OCI-LY7 (cell line): Measurements from ENCODE around the gene RNGTT. TPM values are rescaled to one million over a fixed set of nuclear protein-coding genes. Genes with fewer than 3 reads are reported as not detected.

ENCODE experiments used
- BruUV-seq: library from RNA; stranded (reverse); fragments of 400-500 nt; replicated peaks from 2 replicates; lab custom pipeline; 2021; lab: Mats Ljungman, UMichigan
- CTCF ChIA-PET: fragments of 300-600 bp; sonication (Branson Sonifier 250); formaldehyde crosslinking; loops from one replicate; lab custom pipeline; 2022; ENCODE audit warnings: antibody characterized with exemption; ENCODE audit not compliant: unreplicated experiment; lab: Charles Lee
- POLR2A ChIA-PET: fragments of 300-600 bp; sonication (Branson Sonifier 250); formaldehyde crosslinking; loops from one replicate; lab custom pipeline; 2022; ENCODE audit warnings: antibody characterized with exemption; lab: Charles Lee
- DNase-seq: peaks from one replicate; pipeline ENCODE4 v3.0.0-alpha.2; 2015; ENCODE audit warnings: low spot score
- H2AFZ ChIP-seq: fragments of 200-600 bp; sonication (generic), shearing (Covaris generic); 2 replicates; pipeline ENCODE4 v1.6.1; 2014; ENCODE audit warnings: mild to moderate bottlenecking, antibody characterized with exemption, low read length, moderate library complexity
- H3K27ac ChIP-seq: fragments of 200-600 bp; sonication (generic); 2 replicates; pipeline ENCODE4 v1.5.1; 2014; ENCODE audit warnings: mixed run types, low read depth, mild to moderate bottlenecking, moderate library complexity, low read length, inconsistent platforms; ENCODE audit not compliant: poor library complexity, severe bottlenecking
- H3K36me3 ChIP-seq: fragments of 200-600 bp; sonication (generic); 2 replicates; pipeline ENCODE4 v1.6.1; 2014; ENCODE audit warnings: mild to moderate bottlenecking, antibody characterized with exemption, low read length, moderate library complexity, mixed read lengths; ENCODE audit not compliant: insufficient read depth
- H3K4me1 ChIP-seq: fragments of 200-600 bp; sonication (generic); 2 replicates; pipeline ENCODE4 v1.5.1; 2014; ENCODE audit warnings: mild to moderate bottlenecking, low read length; ENCODE audit not compliant: insufficient read depth, poor library complexity, severe bottlenecking
- H3K4me2 ChIP-seq: fragments of 200-600 bp; sonication (generic); 2 replicates; pipeline ENCODE4 v1.6.1; 2014; ENCODE audit warnings: mild to moderate bottlenecking, low read length
- H3K4me3 ChIP-seq: fragments of 200-600 bp; sonication (generic); 2 replicates; pipeline ENCODE4 v1.5.1; 2014; ENCODE audit warnings: mild to moderate bottlenecking, low read depth, low read length; ENCODE audit not compliant: poor library complexity, severe bottlenecking
- H3K79me2 ChIP-seq: fragments of 200-600 bp; sonication (generic); 2 replicates; pipeline ENCODE4 v1.6.1; 2016; ENCODE audit warnings: low read depth, mild to moderate bottlenecking, low read length, moderate library complexity, mixed read lengths; ENCODE audit not compliant: insufficient read depth
- H3K9me2 ChIP-seq: fragments of 200-600 bp; sonication (generic); 2 replicates; pipeline ENCODE4 v1.6.1; 2016; ENCODE audit warnings: mild to moderate bottlenecking, low read length, mixed read lengths; ENCODE audit not compliant: insufficient read depth
- H3K9me3 ChIP-seq: fragments of 200-600 bp; sonication (generic); 2 replicates; pipeline ENCODE4 v1.6.1; 2014; ENCODE audit warnings: mild to moderate bottlenecking, mixed run types, low read length, mixed read lengths
- H4K20me1 ChIP-seq: fragments of 200-600 bp; sonication (generic); 2 replicates; pipeline ENCODE4 v1.6.1; 2014; ENCODE audit warnings: mild to moderate bottlenecking, antibody characterized with exemption, low read length, moderate library complexity, mixed read lengths; ENCODE audit not compliant: insufficient read depth
- EZH2phosphoT487 ChIP-seq: fragments of 200-600 bp; sonication (generic); IDR thresholded peaks from 2 replicates; pipeline ENCODE4 v1.6.1; 2018; ENCODE audit warnings: low read depth, borderline replicate concordance, mild to moderate bottlenecking, mixed run types, antibody characterized with exemption, low read length, moderate library complexity, mixed read lengths
- intact Hi-C: fragments of 100-400 bp; cut with micrococcal nuclease; formaldehyde crosslinking; loops from one replicate; pipeline ENCODE4 v1.10.0; 2022; ENCODE audit not compliant: unreplicated experiment
- total RNA-seq, 2 experiments: library from RNA; depleted of rRNA in 1 of 2; stranded (reverse); fragments of >200 nt in 1 of 2; shearing (Covaris generic) in 1 of 2; gene quantifications; 2 replicates each; pipeline ENCODE4 v1.2.3, GENCODE V29; 2014 to 2022
- TF ChIP-seq, protein P1 (sequence below): fragments of 200-600 bp; sonication (generic); conservative IDR thresholded peaks from 2 replicates; pipeline ENCODE4 v1.5.1; 2014; ENCODE audit warnings: mild to moderate bottlenecking, antibody characterized with exemption, low read length, moderate library complexity, mixed read lengths

RNGTT gene
- total RNA-seq, 2 experiments from 2014 or later, result 38.2 to 41.7 TPM

DNA sequence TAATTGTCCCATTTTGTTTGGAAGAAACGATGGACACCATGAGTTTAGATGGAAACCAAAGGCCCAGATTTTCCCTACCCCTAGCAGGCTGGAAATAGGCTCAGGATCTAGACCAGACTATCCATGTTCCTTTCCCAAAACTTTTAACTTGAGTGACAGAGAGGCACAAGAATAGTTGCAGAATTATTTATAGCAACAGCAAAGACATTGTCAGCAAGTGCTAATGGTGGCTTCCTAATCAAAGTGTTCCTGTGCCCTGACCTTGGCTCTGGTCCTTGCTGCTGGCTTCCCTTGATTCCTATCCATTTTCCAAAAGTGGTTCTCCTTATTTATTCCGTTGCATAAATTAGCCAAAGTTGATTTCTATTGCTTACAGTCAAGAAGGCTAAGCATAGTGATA, 103.1 kb downstream of the RNGTT start:
- Histone ChIP-seq H3K4me3 (no peak overlapping the region), H3K9me3 (no peaks in the 10 kb centered on the region), H3K79me2 (no peaks in the 10 kb centered on the region), H3K36me3 (peaks cover 26% of the 10 kb centered on the region; the same call in 1 of the 2 replicates), H3K4me2 (no peak overlapping the region), H3K4me1 (peaks cover 3% of the 10 kb centered on the region), H3K27ac (no peak overlapping the region), H2AFZ (no peak overlapping the region), H4K20me1 (no peaks in the 10 kb centered on the region), H3K9me2 (no peaks in the 10 kb centered on the region)
- no peak for DNase-seq
- ChIA-PET CTCF (no interaction called here), POLR2A (interaction anchor here (0.7 kb wide), 1 partner anchor 25 kb away, joined by 5 read pairs; no protein-coding TSS in a partner anchor)
- no TSS peak for BruUV-seq
- intact Hi-C loops, result no loop called here
- TF ChIP-seq, protein P1, sequence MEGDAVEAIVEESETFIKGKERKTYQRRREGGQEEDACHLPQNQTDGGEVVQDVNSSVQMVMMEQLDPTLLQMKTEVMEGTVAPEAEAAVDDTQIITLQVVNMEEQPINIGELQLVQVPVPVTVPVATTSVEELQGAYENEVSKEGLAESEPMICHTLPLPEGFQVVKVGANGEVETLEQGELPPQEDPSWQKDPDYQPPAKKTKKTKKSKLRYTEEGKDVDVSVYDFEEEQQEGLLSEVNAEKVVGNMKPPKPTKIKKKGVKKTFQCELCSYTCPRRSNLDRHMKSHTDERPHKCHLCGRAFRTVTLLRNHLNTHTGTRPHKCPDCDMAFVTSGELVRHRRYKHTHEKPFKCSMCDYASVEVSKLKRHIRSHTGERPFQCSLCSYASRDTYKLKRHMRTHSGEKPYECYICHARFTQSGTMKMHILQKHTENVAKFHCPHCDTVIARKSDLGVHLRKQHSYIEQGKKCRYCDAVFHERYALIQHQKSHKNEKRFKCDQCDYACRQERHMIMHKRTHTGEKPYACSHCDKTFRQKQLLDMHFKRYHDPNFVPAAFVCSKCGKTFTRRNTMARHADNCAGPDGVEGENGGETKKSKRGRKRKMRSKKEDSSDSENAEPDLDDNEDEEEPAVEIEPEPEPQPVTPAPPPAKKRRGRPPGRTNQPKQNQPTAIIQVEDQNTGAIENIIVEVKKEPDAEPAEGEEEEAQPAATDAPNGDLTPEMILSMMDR, result no peak
- TF ChIP-seq EZH2phosphoT487, result no peak

DNA sequence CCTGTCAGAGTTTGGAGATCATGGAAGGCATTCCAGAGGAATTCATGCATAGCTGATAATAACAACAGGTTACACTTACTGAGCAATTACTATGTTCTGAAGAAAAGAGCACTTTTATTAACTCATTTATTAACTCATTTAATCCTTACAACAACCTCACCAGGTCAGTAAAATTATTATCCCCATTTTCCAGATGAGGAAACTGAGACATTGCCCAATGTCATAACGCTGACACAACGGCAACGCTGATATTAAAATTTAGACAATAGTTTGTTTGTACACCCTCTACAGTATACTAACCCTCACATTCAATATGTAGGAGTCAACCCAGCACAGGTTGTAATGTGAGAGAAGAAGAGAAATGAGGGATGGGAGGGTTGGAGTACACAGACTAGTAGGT, 105.0 kb downstream of the RNGTT start:
- DNase-seq, result no peak
- H3K36me3 ChIP-seq, result peaks cover 15% of the 10 kb centered on the region; the same call in 1 of the 2 replicates
- no peaks in the 10 kb centered on the region for H3K9me3 ChIP-seq
- BruUV-seq, result no TSS peak
- TF ChIP-seq, protein P1, result no peak
- TF ChIP-seq EZH2phosphoT487, result no peak
- ChIA-PET POLR2A (interaction anchor here (0.5 to 3.3 kb wide), 5 partner anchors 13 to 740 kb away, joined by 3 to 13 read pairs (median 3); no protein-coding TSS in a partner anchor), CTCF (no interaction called here)
- no peaks in the 10 kb centered on the region for H3K79me2 ChIP-seq
- H3K4me2 ChIP-seq, result no peak overlapping the region
- no peak overlapping the region for H3K4me3 ChIP-seq
- no peaks in the 10 kb centered on the region for H3K9me2 ChIP-seq
- H3K4me1 ChIP-seq, result no peaks in the 10 kb centered on the region
- H3K27ac ChIP-seq, result no peak overlapping the region
- intact Hi-C loops, result no loop called here
- H4K20me1 ChIP-seq, result no peaks in the 10 kb centered on the region
- H2AFZ ChIP-seq, result no peak overlapping the region

DNA sequence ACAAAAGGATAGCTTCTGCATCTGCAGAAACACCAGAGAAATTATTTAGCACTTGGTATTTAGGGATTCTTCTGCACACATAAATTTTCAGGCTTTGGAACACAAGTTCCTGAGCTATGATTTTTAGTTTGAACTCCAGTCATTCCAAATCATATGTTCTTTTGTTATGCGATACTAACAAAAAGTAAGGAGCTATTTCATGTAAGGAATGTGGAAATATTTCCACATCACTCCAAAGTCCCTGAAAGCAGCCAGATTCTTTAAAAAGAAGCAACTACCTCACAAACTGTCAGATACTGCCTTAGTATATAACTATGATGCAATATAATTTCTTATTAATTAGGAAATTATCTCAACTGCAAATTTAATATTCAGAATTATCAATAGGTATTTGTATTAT, 106.9 kb downstream of the RNGTT start:
- Histone ChIP-seq H2AFZ (no peak overlapping the region), H3K9me2 (no peaks in the 10 kb centered on the region), H3K9me3 (no peaks in the 10 kb centered on the region), H4K20me1 (no peaks in the 10 kb centered on the region), H3K36me3 (0 out of 2 replicates have a peak, but pooled peaks cover 4% of the 10 kb centered on the region), H3K79me2 (no peaks in the 10 kb centered on the region), H3K4me1 (no peaks in the 10 kb centered on the region), H3K27ac (no peak overlapping the region), H3K4me2 (no peak overlapping the region), H3K4me3 (no peak overlapping the region)
- TF ChIP-seq EZH2phosphoT487, result no peak
- TF ChIP-seq, protein P1, result no peak
- no TSS peak for BruUV-seq
- ChIA-PET POLR2A (interaction anchor here (0.5 to 3.3 kb wide), 6 partner anchors 11 to 1452 kb away, joined by 3 to 13 read pairs (median 4); no protein-coding TSS in a partner anchor), CTCF (no interaction called here)
- intact Hi-C loops, result no loop called here
- no peak for DNase-seq
